HG02943 (cell line): Measurements from ENCODE around the gene COG5.

Experiments used
- ATAC-seq: cut with Tn5 transposase; IDR thresholded peaks from one replicate; pipeline ENCODE4 v1.9.1; 2021; ENCODE audit warnings: mild to moderate bottlenecking, low read depth, moderate library complexity; ENCODE audit not compliant: unreplicated experiment

The COG5 gene

GRCh38 chr7:107203607-107204006, 360.1 kb downstream of the COG5 start:
- ATAC-seq = no peak

GRCh38 chr7:107201795-107202450, 361.8 kb downstream of the COG5 start:
- ATAC-seq = no peak

- no peak for ATAC-seq
Observed at GRCh38 chr7:107196834-107197610, 366.7 kb downstream of the COG5 start.

- ATAC-seq = no peak
Observed at GRCh38 chr7:107194052-107194451, 369.7 kb downstream of the COG5 start.

GRCh38 chr7:107190090-107190489, 373.6 kb downstream of the COG5 start:
- no peak for ATAC-seq

- ATAC-seq = no peak
Observed at GRCh38 chr7:107187774-107188173, 375.9 kb downstream of the COG5 start.

GRCh38 chr7:107186240-107186639, 377.5 kb downstream of the COG5 start:
- ATAC-seq = no peak

GRCh38 chr7:107185716-107186115, 378.0 kb downstream of the COG5 start:
- ATAC-seq = no peak

GRCh38 chr7:107181172-107181571, 382.5 kb downstream of the COG5 start:
- no peak for ATAC-seq

GRCh38 chr7:107180378-107180777, 383.3 kb downstream of the COG5 start:
- no peak for ATAC-seq

GRCh38 chr7:107179326-107180164, 384.2 kb downstream of the COG5 start:
- no peak for ATAC-seq

GRCh38 chr7:107173691-107174406, 389.9 kb downstream of the COG5 start:
- ATAC-seq = no peak

- no peak for ATAC-seq
Observed at GRCh38 chr7:107173191-107173590, 390.5 kb downstream of the COG5 start.

GRCh38 chr7:107172276-107173032, 391.3 kb downstream of the COG5 start:
- no peak for ATAC-seq

GRCh38 chr7:107171496-107171895, 392.2 kb downstream of the COG5 start:
- no peak for ATAC-seq

GRCh38 chr7:107170051-107170915, 393.4 kb downstream of the COG5 start:
- ATAC-seq = no peak

- ATAC-seq = no peak
Observed at GRCh38 chr7:107169120-107170050, 394.3 kb downstream of the COG5 start.
